NCI-H446 treated with DMSO at 0.1 percent for 48 hours (cell line): Measurements from ENCODE around the gene RBM22.
"Not testable (repeated sequence)": the region's sequence is repeated elsewhere in the genome, so short reads cannot be mapped to it uniquely, and the experiment has no call there.

Source experiments
- DNase-seq: peaks from one replicate; lab custom pipeline; 2025; lab: John Stamatoyannopoulos, UW

Gene RBM22

GRCh38 chr5:150700594-150701377, at the start of gene RBM22:
RBM22 (minus strand) TSS chr5:150701062; CDS start chr5:150700985, 77 bp downstream.
- peak; percentile 81 for DNase-seq

- DNase-seq, result no peak
Observed at GRCh38 chr5:150750469-150750868, 49.6 kb upstream of the RBM22 start.

GRCh38 chr5:150743142-150743488, 42.3 kb upstream of the RBM22 start:
- DNase-seq, result not testable (repeated sequence)

GRCh38 chr5:150742455-150743141, 41.7 kb upstream of the RBM22 start:
- DNase-seq, result not testable (repeated sequence)

- DNase-seq, result no peak
Observed at GRCh38 chr5:150740992-150741391, 40.1 kb upstream of the RBM22 start.

GRCh38 chr5:150738862-150739261, 38.0 kb upstream of the RBM22 start:
- DNase-seq, result no peak

GRCh38 chr5:150734579-150735384, 33.9 kb upstream of the RBM22 start:
- DNase-seq, result no peak

- DNase-seq, result no peak
Observed at GRCh38 chr5:150731669-150732242, 30.9 kb upstream of the RBM22 start.

- no peak for DNase-seq
Observed at GRCh38 chr5:150729859-150730258, 29.0 kb upstream of the RBM22 start.

GRCh38 chr5:150723845-150724244, 23.0 kb upstream of the RBM22 start:
- DNase-seq, result no peak

- no peak for DNase-seq
Observed at GRCh38 chr5:150710165-150710564, 9.3 kb upstream of the RBM22 start.

- no peak for DNase-seq
Observed at GRCh38 chr5:150706776-150707390, 6.0 kb upstream of the RBM22 start.

GRCh38 chr5:150703762-150704161, 2.9 kb upstream of the RBM22 start:
- no peak for DNase-seq

GRCh38 chr5:150700246-150700593, 642 bp downstream of the RBM22 start:
- no peak for DNase-seq

- DNase-seq, result no peak
Observed at GRCh38 chr5:150694612-150695011, 6.2 kb downstream of the RBM22 start.

GRCh38 chr5:150692276-150692675, 8.6 kb downstream of the RBM22 start:
- DNase-seq, result no peak

GRCh38 chr5:150690760-150691159, 10.1 kb downstream of the RBM22 start:
- DNase-seq, result no peak

GRCh38 chr5:150689120-150689519, 11.7 kb downstream of the RBM22 start:
- DNase-seq, result no peak

- DNase-seq, result no peak
Observed at GRCh38 chr5:150676578-150676977, 24.3 kb downstream of the RBM22 start.

GRCh38 chr5:150675069-150675468, 25.8 kb downstream of the RBM22 start:
- DNase-seq, result no peak

GRCh38 chr5:150674341-150674821, 26.5 kb downstream of the RBM22 start:
- DNase-seq, result no peak

GRCh38 chr5:150672884-150673275, 28.0 kb downstream of the RBM22 start:
- DNase-seq, result no peak
